ENCODE data around the gene IFRD2.
"Not testable (repeated sequence)": the region's sequence is repeated elsewhere in the genome, so short reads cannot be mapped to it uniquely, and the experiment has no call there.

Gene IFRD2

DNA sequence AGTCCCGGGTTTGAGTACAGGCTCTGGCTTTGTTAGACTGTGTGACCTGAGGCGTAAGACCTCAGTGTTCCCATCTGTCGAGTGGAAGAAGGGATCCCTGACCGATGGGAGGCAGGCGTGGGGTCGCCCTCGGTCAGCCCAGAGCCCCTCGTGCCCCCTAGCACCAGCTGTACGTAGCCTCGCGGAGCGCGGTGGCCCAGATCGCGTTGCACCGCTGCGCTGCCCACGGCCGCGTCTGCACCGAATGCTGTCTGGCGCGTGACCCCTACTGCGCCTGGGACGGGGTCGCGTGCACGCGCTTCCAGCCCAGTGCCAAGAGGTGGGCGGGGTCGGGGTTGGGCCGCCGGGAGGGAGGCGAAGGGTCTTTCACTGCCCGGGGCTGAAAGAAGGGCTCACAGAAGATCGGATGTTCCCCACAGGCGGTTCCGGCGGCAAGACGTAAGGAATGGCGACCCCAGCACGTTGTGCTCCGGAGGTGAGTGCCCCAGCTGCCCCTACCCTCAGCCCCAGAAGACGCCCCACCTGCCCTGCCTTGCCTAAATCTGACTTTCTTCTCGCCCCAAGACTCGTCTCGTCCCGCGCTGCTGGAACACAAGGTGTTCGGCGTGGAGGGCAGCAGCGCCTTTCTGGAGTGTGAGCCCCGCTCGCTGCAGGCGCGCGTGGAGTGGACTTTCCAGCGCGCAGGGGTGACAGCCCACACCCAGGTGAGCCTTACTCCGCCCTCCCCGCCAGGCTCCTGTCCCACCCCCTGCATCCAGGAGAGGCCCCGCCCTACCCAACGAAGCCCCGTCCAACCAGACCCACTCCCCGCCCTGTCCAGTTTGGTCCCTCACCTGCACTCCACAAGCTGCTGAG, 16.9 kb downstream of the IFRD2 start:
- TF ChIP-seq POLR2AphosphoS5 (IDR thresholded peaks at IDR 0.05; ENCODE audit: borderline replicate concordance, low read depth, low read length) (no peak), FOXP2 (optimal IDR thresholded peaks at IDR 0.05; ENCODE audit: control extremely low read depth, extremely low read length, insufficient read depth) (no peak), EZH2 (IDR thresholded peaks at IDR 0.05) (no peak)
- H3K4me3 ChIP-seq = no peak overlapping the region
- no peaks in the 10 kb centered on the region for H3K9me3 ChIP-seq (ENCODE audit: low read depth, low read length)
- no peak overlapping the region for H3K27ac ChIP-seq
- DNase-seq (ENCODE audit: low read depth, low spot score) = no peak
- no peak overlapping the region for H3K9ac ChIP-seq (ENCODE audit: insufficient read length)
- no peaks in the 10 kb centered on the region for H3K36me3 ChIP-seq (ENCODE audit: insufficient read depth, low read length)

DNA sequence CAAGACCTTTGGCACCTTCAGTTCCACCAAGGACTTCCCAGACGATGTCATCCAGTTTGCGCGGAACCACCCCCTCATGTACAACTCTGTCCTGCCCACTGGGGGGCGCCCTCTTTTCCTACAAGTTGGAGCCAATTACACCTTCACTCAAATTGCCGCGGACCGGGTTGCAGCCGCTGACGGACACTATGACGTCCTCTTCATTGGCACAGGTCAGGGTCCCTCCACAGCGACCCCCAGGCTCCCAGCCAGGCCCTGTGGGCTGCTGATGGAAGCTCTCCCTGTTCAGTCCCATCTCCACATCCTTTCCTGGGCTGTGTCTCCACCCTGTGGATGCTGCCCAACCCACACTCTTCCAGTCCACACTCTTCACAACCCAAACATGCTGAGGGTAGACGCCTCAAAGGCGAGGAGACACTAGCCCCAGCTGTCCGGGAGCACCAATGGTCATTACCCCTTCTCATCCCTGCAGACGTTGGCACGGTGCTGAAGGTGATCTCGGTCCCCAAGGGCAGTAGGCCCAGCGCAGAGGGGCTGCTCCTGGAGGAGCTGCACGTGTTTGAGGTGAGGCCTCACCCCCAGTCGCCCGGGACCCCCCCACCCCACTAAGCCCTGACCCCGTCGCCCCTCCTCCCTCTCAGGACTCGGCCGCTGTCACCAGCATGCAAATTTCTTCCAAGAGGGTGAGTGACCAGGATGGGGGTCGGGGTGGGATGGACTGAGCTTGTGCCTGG, 17.7 kb downstream of the IFRD2 start:
- Histone ChIP-seq H3K4me3 (no peak overlapping the region), H3K36me3 (ENCODE audit: insufficient read depth, low read length) (no peaks in the 10 kb centered on the region), H3K9me3 (ENCODE audit: low read depth, low read length) (no peaks in the 10 kb centered on the region), H3K27ac (no peak overlapping the region), H3K9ac (ENCODE audit: insufficient read length) (no peak overlapping the region)
- TF ChIP-seq POLR2AphosphoS5 (IDR thresholded peaks at IDR 0.05; ENCODE audit: borderline replicate concordance, low read depth, low read length) (no peak), FOXP2 (optimal IDR thresholded peaks at IDR 0.05; ENCODE audit: control extremely low read depth, extremely low read length, insufficient read depth) (no peak), EZH2 (IDR thresholded peaks at IDR 0.05) (no peak)
- DNase-seq (ENCODE audit: low read depth, low spot score) = no peak

DNA sequence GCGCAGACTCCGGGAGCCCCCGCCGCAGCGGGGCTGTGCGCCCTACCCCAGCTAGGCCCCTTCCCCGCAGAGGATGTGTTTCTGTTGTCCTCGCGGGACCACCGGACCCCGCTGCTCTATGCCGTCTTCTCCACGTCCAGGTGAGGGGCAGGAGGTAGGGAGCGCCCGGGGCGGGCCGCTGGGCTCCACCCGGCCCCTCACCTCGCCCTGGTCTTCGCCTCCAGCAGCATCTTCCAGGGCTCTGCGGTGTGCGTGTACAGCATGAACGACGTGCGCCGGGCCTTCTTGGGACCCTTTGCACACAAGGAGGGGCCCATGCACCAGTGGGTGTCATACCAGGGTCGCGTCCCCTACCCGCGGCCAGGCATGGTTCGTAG, 18.6 kb downstream of the IFRD2 start:
- H3K36me3 ChIP-seq (ENCODE audit: insufficient read depth, low read length) = no peaks in the 10 kb centered on the region
- H3K9ac ChIP-seq (ENCODE audit: insufficient read length) = no peak overlapping the region
- TF ChIP-seq EZH2 (IDR thresholded peaks at IDR 0.05) (no peak), POLR2AphosphoS5 (IDR thresholded peaks at IDR 0.05; ENCODE audit: borderline replicate concordance, low read depth, low read length) (no peak), FOXP2 (optimal IDR thresholded peaks at IDR 0.05; ENCODE audit: control extremely low read depth, extremely low read length, insufficient read depth) (no peak)
- no peak overlapping the region for H3K4me3 ChIP-seq
- H3K27ac ChIP-seq = no peak overlapping the region
- H3K9me3 ChIP-seq (ENCODE audit: low read depth, low read length) = no peaks in the 10 kb centered on the region
- no peak for DNase-seq (ENCODE audit: low read depth, low spot score)

DNA sequence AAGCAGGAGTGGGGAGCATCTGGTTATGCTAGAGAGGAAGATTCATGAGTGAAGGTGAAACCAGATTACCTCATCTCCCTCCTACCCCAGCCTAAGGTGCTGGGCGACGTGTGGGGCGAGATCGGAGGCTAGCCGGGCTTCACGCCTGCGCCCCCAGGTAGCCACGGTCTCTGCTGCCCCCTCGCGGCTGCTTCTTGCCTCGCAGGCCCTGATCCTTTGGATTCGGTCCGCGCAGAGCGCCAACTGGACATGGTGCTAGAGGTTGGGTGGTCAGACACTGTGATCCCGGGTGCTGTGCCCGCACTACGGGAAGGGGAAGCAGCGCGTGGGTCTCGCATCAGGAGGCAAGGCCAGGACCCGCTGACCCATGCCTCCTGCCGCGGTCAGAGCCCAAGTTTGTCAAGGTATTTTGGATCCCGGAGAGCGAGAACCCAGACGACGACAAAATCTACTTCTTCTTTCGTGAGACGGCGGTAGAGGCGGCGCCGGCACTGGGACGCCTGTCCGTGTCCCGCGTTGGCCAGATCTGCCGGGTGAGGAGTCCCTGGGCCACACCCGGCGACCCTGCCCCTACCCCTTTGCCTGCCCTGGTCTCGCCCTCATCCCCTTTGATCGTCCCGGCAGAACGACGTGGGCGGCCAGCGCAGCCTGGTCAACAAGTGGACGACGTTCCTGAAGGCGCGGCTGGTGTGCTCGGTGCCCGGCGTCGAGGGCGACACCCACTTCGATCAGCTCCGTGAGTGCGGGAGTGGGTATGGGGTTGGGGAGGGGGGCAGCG, 19.1 kb downstream of the IFRD2 start:
- H3K9me3 ChIP-seq (ENCODE audit: low read depth, low read length) = no peaks in the 10 kb centered on the region
- no peak for DNase-seq (ENCODE audit: low read depth, low spot score)
- TF ChIP-seq POLR2AphosphoS5 (IDR thresholded peaks at IDR 0.05; ENCODE audit: borderline replicate concordance, low read depth, low read length) (no peak), EZH2 (IDR thresholded peaks at IDR 0.05) (no peak), FOXP2 (optimal IDR thresholded peaks at IDR 0.05; ENCODE audit: control extremely low read depth, extremely low read length, insufficient read depth) (no peak)
- H3K36me3 ChIP-seq (ENCODE audit: insufficient read depth, low read length) = no peaks in the 10 kb centered on the region
- H3K9ac ChIP-seq (ENCODE audit: insufficient read length) = no peak overlapping the region
- H3K4me3 ChIP-seq = peak overlapping the region; percentile 22; the same call in 1 of the 2 replicates
- H3K27ac ChIP-seq = no peak overlapping the region

DNA sequence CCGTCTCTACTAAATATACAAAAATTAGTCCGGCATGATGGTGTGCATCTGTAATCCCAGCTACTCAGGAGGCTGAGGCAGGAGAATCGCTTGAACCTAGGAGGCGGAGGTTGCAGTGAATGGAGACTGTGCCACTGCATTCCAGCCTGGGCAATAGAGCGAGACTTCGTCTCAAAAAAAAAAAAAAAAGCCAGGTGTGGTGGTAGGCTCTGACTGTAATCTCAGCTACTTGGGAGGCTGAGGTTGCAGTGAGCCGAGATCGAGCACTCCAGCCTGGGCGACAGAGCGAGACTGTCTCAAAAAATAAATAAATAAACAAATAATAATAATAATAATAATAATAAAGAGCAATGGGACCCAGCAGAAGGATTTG, 19.7 kb downstream of the IFRD2 start:
- H3K27ac ChIP-seq; H3K9ac ChIP-seq (ENCODE audit: insufficient read length); DNase-seq (ENCODE audit: low read depth, low spot score); H3K4me3 ChIP-seq; H3K36me3 ChIP-seq (ENCODE audit: insufficient read depth, low read length); H3K9me3 ChIP-seq (ENCODE audit: low read depth, low read length): not testable (repeated sequence)

DNA sequence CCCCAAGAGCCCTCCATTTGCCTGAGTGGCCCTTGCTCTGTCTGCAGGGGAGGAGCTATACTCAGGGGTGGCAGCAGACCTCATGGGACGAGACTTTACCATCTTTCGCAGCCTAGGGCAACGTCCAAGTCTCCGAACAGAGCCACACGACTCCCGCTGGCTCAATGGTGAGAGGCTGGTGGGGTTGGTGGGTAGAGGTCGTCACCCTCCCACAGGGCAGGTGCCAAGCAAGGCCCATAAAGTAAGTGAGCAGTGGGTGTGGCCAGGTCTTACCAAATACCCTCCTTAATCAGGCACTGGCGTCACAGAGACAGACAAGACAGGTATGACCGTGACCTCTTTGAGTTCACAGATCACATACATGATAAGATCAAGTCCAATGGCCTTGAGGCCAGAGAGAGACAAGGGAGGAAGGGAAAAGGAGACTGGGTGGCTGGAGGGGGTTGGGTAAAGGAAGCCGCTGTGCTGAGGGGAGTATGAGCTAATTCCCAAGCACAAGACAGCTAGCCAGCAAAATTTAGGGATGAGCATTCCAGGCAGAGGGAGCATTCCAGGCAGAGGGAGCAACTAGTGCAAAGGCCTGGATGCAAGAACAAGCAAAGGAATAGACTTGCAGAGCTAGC, 20.8 kb downstream of the IFRD2 start:
- Histone ChIP-seq H3K9ac (ENCODE audit: insufficient read length) (no peak overlapping the region), H3K36me3 (ENCODE audit: insufficient read depth, low read length) (no peaks in the 10 kb centered on the region), H3K9me3 (ENCODE audit: low read depth, low read length) (no peaks in the 10 kb centered on the region), H3K27ac (no peak overlapping the region), H3K4me3 (no peak overlapping the region)
- TF ChIP-seq EZH2 (IDR thresholded peaks at IDR 0.05) (no peak), POLR2AphosphoS5 (IDR thresholded peaks at IDR 0.05; ENCODE audit: borderline replicate concordance, low read depth, low read length) (no peak), FOXP2 (optimal IDR thresholded peaks at IDR 0.05; ENCODE audit: control extremely low read depth, extremely low read length, insufficient read depth) (no peak)
- no peak for DNase-seq (ENCODE audit: low read depth, low spot score)

DNA sequence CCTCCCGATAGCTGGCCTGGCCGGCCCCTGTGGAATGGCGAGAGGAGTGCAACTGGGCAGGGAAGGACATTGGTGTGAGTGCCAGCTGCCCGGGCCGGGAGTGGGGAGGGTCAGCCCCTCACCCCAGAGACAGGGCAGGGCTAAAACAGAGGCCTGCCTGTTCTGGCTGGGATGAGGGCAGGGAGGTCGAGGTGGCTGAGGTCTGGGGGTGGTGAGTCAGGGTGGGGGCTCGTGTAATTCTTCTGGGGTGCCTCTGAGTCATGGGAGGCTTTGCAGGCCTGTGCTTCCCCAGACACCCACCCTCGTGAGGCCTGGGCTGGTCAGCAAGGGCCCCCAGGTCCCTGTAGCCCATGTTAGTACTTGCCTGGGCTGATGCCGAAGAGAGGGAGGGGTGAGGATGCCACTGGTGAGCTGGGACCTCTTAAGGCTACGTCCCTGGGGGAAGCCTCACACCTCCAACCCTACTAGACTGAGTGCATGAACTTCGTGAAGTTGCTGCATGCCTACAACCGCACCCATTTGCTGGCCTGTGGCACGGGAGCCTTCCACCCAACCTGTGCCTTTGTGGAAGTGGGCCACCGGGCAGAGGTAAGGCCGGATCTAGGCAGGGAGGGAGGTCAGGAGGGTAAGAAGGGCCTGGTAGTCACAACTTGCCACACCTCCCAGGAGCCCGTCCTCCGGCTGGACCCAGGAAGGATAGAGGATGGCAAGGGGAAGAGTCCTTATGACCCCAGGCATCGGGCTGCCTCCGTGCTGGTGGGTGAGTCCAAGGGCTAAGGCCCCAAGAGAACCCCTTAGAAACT, 21.6 kb downstream of the IFRD2 start:
- DNase-seq (ENCODE audit: low read depth, low spot score) = no peak

More for the DNA sequence above, 21.6 kb downstream of the IFRD2 start:
- TF ChIP-seq EZH2 (IDR thresholded peaks at IDR 0.05) (no peak), FOXP2 (optimal IDR thresholded peaks at IDR 0.05; ENCODE audit: control extremely low read depth, extremely low read length, insufficient read depth) (no peak), POLR2AphosphoS5 (IDR thresholded peaks at IDR 0.05; ENCODE audit: borderline replicate concordance, low read depth, low read length) (no peak)
- H3K27ac ChIP-seq = no peak overlapping the region
- H3K9ac ChIP-seq (ENCODE audit: insufficient read length) = no peak overlapping the region
- no peak overlapping the region for H3K4me3 ChIP-seq
- no peaks in the 10 kb centered on the region for H3K9me3 ChIP-seq (ENCODE audit: low read depth, low read length)
- no peaks in the 10 kb centered on the region for H3K36me3 ChIP-seq (ENCODE audit: insufficient read depth, low read length)
